Peyer's patch (tissue), 4 donors: ENCODE results near the gene CTXN3.

ENCODE experiments used
- POLR2A ChIP-seq, 2 donors: fragments of 450-650 bp; IDR thresholded peaks; one replicate each; pipeline ENCODE4 v1.5.1; 2017; ENCODE audit warnings: antibody characterized with exemption in 2 of 2, mild to moderate bottlenecking in 2 of 2, moderate library complexity in 2 of 2
- TF ChIP-seq, protein P1 (sequence below), 6 experiments: fragments of 450-650 bp in 4 of 6; fragments of 200-600 bp in 2 of 6; sonication (generic) in 1 of 6; IDR thresholded peaks; one replicate each; pipeline ENCODE4 v1.5.1; 2017 to 2019; ENCODE audit warnings: antibody characterized with exemption in 6 of 6, mild to moderate bottlenecking in 3 of 6, moderate library complexity in 1 of 6

GRCh38 chr5:127608077-127608660, 40.7 kb upstream of the CTXN3 start:
- TF ChIP-seq, protein P1, sequence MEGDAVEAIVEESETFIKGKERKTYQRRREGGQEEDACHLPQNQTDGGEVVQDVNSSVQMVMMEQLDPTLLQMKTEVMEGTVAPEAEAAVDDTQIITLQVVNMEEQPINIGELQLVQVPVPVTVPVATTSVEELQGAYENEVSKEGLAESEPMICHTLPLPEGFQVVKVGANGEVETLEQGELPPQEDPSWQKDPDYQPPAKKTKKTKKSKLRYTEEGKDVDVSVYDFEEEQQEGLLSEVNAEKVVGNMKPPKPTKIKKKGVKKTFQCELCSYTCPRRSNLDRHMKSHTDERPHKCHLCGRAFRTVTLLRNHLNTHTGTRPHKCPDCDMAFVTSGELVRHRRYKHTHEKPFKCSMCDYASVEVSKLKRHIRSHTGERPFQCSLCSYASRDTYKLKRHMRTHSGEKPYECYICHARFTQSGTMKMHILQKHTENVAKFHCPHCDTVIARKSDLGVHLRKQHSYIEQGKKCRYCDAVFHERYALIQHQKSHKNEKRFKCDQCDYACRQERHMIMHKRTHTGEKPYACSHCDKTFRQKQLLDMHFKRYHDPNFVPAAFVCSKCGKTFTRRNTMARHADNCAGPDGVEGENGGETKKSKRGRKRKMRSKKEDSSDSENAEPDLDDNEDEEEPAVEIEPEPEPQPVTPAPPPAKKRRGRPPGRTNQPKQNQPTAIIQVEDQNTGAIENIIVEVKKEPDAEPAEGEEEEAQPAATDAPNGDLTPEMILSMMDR (IDR thresholded peaks at IDR 0.05), result no peak
- TF ChIP-seq POLR2A (IDR thresholded peaks at IDR 0.05), result no peak
